ENCODE measurements around the gene ARSG.
"Not testable (repeated sequence)": the region's sequence is repeated elsewhere in the genome, so short reads cannot be mapped to it uniquely, and the experiment has no call there.

The ARSG gene

DNA sequence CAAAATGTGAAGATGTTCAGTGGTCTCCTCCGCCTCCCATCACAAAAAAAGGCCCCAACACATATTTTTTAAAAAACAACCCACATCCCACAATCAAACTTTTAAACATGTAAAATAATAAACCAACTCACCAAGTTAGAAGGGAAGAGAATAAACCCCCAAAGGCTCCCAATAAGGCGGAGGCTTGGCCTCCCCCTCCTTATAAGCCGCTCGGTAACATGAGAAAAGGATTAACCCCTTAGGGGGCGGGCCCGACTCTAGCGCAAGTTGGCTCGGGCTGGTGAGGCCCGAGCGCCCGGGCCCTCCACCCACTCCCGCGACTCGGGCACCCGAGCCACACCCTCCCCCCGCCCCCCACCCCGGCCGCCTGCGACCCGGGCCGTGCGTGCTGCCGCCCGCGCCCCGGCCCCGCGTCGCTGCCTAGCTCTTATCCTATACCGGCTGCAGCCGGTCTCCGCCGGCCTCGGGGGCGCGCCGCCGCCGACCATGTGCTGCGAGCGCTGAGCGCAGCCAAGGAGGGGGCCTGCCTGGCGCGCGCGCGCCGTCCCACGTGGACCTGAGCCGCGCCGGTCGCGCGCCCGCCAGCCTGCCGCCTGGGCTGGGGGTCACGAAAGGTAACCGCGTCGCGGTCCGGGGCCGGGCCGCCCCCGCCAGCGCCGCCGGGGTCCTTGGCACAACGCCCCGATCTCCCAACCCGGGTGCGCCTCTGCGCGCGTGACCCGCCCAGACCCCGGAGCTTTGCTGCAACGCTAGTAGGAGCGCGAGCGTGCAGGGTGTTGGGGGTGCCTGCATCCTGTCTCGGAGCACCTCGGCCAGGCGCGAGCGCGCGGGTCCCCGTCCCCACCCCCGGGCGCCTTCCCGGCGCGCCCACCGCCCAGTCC, at the start of gene ARSG, which contains the start of gene SLC16A6:
Gene ARSG, plus strand, starts transcription at position 541 of the 881 bp plus-strand sequence. CDS start 15,999 bp downstream, outside the sequence.
Gene SLC16A6, minus strand, starts transcription at position 173 of the 881 bp plus-strand sequence. CDS start 12,807 bp downstream, outside the sequence.
- peak; percentile 83 for DNase-seq

DNA sequence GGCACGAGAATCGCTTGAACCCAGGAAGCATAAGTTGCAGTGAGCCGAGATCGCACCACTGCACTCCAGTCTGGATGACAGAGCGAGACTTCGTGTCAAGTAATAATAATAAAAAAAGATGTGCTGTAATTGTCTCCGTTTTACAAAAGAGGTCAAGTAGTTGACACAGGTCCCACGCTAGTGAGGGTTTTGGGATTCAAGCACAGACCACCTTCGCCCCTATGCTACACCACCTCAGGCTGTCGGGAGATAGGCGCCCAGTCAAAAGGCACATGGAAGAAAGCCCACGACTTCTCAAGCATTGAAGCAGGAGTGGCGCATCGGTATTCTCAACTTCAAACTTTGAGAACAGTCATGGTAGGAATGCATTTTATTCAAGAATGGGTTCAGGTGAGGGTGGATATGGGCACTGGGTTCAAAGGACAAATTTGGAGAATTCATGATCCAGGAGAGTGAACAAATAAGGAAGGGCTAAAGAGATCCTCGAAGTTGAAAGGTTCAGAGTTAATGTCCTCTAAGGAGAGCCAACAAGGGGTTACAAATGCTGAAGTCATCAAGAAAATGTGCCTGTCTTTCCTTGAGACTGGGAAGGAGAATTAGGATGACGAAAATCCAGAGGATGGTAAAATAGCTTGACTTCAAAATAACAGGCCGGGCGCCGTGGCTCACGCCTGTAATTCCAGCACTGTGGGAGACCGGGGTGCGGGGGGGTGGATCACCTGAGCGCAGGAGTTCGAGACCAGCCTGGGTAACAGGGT, 44.8 kb upstream of the ARSG start:
- DNase-seq = no peak

GRCh38 chr17:68247445-68248198, 43.7 kb upstream of the ARSG start, which contains the start of gene AMZ2:
AMZ2 (plus strand) TSS chr17:68248043; CDS start chr17:68250188, 2,145 bp downstream.
- peak; percentile 97 for DNase-seq

DNA sequence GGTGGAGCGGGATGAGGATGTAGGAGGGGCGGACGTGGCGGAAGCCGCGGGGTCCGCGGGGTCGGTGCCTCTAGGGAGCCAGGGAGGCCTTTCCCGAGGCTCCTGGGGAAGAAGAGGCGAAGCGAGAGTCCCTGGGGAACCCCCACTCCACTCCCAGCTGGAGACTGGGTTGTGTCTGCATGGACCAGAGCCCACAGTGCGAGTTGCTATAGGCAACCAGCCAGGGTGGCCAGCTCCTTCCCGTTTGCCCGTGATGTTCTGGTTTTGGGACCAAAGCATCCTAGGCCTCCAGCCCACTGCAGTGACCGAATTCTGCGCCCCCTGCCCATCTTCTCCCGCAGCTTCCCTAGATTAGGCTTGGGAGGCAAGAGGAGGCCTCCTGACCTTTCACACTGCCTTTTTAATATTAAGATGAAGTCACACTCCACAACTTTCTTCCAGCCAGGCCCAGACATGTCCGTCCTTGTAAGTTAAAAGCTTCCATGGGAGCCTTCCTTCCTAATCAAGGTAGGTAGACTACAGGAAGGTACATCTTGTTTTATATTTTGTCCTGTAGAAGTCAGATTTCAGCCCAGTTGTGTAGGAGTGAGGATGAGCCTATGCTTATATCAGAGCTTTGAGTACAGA, 43.0 kb upstream of the ARSG start:
- DNase-seq = no peak

DNA sequence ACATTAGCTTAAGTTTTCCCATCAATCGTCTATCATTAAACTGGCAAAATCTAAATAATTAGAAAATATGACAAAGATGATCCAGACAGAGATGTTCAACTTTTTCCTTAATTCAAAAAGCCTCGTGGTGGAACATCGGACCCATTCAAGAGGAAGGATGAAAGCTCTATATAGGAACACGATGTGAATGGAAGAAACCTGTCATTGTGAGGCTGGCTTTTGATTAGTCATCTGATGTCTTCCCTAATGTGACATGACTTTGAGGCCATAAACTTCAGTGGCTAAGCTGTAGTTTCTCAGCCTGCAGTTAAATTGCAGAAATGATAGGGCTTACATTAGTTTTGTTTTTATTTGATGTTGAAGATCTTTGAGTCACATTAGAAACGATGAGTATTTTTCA, 42.4 kb upstream of the ARSG start:
- DNase-seq = peak; percentile 56

- DNase-seq = no peak
Observed at GRCh38 chr17:68249354-68249765, 41.9 kb upstream of the ARSG start.

- not testable (repeated sequence) for DNase-seq
Observed at GRCh38 chr17:68253426-68253825, 37.9 kb upstream of the ARSG start.

DNA sequence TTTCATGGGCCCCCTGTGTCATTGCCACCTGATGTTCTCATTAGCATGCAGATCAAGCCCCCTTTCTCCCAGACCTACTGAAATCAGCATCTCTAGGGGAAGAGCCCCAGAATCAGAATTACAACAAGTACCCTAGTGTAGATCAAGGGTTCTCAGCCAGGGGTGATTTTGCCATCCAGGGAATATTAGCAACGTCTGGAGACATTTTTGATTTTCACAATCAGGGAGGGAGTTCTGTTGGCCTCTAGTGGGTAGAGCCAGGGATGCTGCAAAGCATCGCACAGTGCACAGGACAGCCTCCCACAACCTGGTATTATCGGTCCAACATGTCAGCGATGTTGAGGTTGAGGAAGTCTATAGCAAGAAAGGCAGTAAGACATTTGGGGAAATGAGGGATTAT, 36.1 kb upstream of the ARSG start:
- DNase-seq = no peak

- peak; percentile 41 for DNase-seq
Observed at GRCh38 chr17:68255731-68256538, 35.4 kb upstream of the ARSG start.

DNA sequence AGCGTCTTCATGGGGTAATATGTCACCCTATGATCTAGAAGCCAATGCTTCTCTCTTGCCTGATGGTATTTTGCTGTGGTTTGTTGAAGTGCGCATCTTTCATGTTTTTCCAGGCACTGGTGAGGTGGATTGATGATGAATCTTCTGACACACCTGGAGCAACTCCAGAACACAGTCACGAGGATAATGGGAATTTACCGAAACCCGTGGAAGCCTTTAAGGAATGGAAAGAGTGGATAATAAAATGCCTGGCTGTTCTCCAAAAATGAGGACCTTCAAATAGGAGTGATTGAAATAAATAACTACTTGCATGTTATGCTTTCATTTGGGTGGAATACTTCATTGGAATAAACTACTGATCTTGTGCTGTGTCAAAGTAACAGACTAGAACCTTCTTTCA, 34.6 kb upstream of the ARSG start:
- not testable (repeated sequence) for DNase-seq

- DNase-seq = no peak
Observed at GRCh38 chr17:68257934-68258333, 33.4 kb upstream of the ARSG start.

DNA sequence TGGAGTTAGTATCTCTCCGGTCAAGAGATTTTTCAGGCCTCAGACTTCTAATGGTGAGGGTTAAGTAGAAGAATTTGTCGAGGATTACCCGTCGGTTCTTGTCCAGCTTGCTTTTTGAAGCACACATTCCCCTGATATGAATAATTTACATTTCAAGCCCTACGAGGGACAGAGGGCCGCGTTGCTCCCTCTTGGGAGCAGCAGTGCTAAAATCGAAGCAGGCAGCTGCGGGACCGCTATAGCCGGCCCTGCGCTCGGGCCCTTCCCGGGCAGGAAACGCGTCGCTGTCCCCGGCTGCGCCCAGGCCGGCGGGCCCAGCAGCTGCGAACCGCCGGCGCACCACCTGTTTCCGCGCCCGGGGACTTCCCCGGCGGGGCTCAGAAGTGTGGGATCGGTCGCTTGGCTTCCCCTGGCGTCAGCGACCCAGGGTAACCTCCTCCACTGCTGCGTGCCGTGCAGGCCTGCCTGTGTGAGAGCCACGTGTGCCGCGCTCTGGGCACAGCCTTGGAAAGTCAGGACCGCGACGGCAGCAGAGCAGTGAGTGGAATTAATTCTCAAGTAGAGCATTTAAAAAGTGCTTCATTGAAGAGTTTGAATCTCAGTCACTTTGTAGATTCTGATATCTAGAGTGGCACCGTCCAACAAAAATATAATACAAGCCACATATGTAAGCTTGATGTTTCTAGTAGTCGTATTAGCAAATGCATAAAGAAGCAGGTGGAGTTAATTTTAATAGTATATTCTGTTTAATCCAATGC, 32.2 kb upstream of the ARSG start:
- peak; percentile 73 for DNase-seq

DNA sequence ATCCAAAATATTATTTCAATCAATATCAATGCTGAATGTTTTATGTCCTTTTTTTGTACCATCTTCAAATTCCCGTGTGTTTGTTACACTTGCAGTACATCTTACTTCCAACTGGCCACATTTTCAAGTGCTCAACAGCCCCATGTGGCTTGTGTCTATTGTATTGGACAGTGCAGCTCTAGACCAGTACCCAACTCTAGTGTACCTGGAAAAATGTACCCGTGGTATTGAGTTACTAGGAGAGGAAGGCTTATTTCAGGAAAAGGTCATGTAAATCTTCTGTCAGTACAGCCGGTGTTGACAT, 31.7 kb upstream of the ARSG start:
- not testable (repeated sequence) for DNase-seq

- no peak for DNase-seq
Observed at GRCh38 chr17:68260051-68260762, 31.1 kb upstream of the ARSG start.

- not testable (repeated sequence) for DNase-seq
Observed at GRCh38 chr17:68262467-68262866, 28.8 kb upstream of the ARSG start.

DNA sequence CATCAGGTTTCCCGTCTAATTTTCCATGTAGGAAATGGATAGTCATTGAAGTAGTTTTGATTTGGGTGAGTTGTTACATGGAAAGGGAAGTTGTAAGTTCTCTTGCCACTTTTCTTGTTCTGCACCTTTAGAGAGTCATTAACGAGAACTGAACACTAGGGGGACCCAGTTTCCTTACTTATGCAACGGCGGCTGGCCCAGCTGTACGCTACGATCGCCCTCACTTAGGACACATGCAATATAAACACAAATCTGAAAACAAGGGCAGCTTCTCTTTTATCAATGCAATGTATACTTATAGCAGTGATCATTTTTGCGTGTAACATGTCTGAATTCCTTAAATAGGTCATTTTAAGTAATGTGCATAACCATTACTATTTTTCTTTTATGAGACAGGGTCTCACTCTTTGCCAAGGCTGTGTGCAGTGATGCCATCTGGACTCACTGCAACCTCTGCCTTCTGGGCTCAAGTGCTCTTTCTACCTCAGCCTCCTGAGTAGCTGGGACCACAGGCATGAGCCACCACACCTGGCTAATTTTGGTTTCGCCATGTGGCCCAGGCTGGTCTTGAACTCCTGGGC, 28.1 kb upstream of the ARSG start:
- peak; percentile 39 for DNase-seq

GRCh38 chr17:68265833-68266232, 25.5 kb upstream of the ARSG start:
- DNase-seq = not testable (repeated sequence)

DNA sequence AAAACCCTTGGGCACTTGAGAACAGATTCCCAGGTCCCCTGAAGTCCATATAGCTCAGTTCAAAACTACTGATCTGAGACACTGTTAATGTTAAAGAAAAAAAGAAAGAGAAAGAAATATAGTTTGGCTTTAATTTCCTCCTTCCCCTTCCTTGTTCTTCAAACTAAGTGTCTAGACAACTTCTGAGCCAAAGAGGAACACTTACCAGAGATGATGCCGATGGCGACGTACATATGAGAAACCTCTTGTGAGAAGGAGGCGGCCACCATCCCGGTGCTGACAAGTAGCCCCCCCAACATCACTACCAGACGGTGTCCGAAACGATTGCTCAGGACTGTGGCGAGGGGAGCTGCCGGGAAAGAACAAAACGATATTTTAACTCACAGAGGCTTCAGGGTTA, 17.6 kb upstream of the ARSG start:
- no peak for DNase-seq

DNA sequence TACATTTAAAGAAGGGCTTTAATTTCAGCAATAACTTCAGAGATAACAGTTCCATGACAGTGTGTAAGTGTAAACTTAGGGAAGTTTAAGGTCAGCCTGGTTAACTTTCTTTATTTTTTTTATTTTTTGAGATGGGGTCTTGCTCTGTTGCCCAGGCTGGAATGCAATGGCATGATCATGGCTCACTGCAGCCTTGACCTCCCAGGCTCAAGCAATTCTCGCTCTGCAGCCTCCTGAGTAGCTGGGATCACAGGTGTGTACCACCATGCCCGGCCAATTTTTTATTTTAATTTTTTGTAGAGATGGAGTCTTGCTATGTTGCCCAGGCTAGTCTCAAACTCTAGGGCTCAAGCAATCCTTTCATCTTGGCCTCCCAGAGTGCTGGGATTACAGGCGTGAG, 15.0 kb upstream of the ARSG start:
- DNase-seq = not testable (repeated sequence)

DNA sequence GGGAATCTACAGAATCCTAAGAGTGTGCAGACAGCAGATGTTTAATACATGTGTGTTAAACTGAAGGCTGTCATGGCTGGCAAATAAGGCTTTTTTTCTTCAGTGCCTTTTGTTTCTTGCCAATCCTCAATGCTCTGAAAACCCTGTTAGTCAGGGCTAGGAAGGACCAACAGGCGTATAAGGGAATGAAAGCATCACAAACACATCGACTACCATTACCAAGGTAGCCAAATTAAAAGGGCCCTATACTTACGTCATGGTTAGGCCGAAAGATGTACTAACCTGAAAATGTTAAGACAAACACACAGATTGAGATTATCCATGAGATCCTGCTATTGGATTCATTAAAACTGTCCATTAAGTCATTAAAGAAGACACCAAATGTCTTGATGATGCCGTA, 13.5 kb upstream of the ARSG start:
- DNase-seq = no peak
